Hippocampal formation (tissue), 2 donors: ENCODE data around the gene SETD4.

Experiments used
- DNase-seq, 2 donors: peaks; one replicate each; lab custom pipeline; 2025; lab: John Stamatoyannopoulos, UW

Gene SETD4

GRCh38 chr21:36047139-36047538, 13.2 kb downstream of the SETD4 start:
- DNase-seq = no peak

GRCh38 chr21:36045993-36046392, 14.3 kb downstream of the SETD4 start:
- DNase-seq = no peak

GRCh38 chr21:36044056-36044455, 16.3 kb downstream of the SETD4 start:
- no peak for DNase-seq

- DNase-seq = no peak
These were observed 18.4 kb downstream of the SETD4 start for GRCh38 chr21:36041910-36042309.

- no peak for DNase-seq
These were observed 19.9 kb downstream of the SETD4 start for GRCh38 chr21:36040389-36040788.

GRCh38 chr21:36039861-36040260, 20.5 kb downstream of the SETD4 start:
- no peak for DNase-seq

- DNase-seq = no peak
These were observed 21.4 kb downstream of the SETD4 start for GRCh38 chr21:36038701-36039497.

- DNase-seq = no peak
These were observed 24.9 kb downstream of the SETD4 start for GRCh38 chr21:36035381-36035791.

GRCh38 chr21:36034211-36034913, 26.0 kb downstream of the SETD4 start:
- DNase-seq = no peak

GRCh38 chr21:36032647-36033406, 27.5 kb downstream of the SETD4 start:
- no peak for DNase-seq

GRCh38 chr21:36030581-36031189, 29.6 kb downstream of the SETD4 start:
- no peak for DNase-seq

GRCh38 chr21:36029309-36029708, 31.0 kb downstream of the SETD4 start:
- no peak for DNase-seq

GRCh38 chr21:36028127-36029069, 31.9 kb downstream of the SETD4 start:
- peak; percentile 45 to 54 for DNase-seq

GRCh38 chr21:36027347-36027746, 33.0 kb downstream of the SETD4 start:
- DNase-seq = no peak

- no peak for DNase-seq
These were observed 35.5 kb downstream of the SETD4 start for GRCh38 chr21:36024782-36025181.

- no peak for DNase-seq
These were observed 37.2 kb downstream of the SETD4 start for GRCh38 chr21:36023092-36023480.

GRCh38 chr21:36022427-36023091, 37.8 kb downstream of the SETD4 start:
- no peak for DNase-seq

GRCh38 chr21:36021251-36021837, 39.0 kb downstream of the SETD4 start:
- no peak for DNase-seq

- DNase-seq = no peak
These were observed 45.3 kb downstream of the SETD4 start for GRCh38 chr21:36015045-36015444.

- DNase-seq = no peak
These were observed 49.5 kb downstream of the SETD4 start for GRCh38 chr21:36010801-36011200.
